Measurements from ENCODE around the gene RHOBTB3. TPM values are rescaled to one million over a fixed set of nuclear protein-coding genes. Genes with fewer than 3 reads are reported as not detected.

RHOBTB3 gene
- total RNA-seq, 4 donors from 2014 or later: 16.7 to 39.4 (median 28.2) TPM

- DNase-seq (ENCODE audit: low spot score in 2 of 2): peak in 1 of 2 donors; percentile 57
- TF ChIP-seq POLR2A (IDR thresholded peaks at IDR 0.05): no peak
- TF ChIP-seq CTCF (IDR thresholded peaks at IDR 0.05): no peak
- intact Hi-C loops (cut with DNase I; ENCODE audit: low total_unique reads): no loop called here
- 88 to 92% methylated on average over 5 of the region's 5 CpGs for WGBS, 2 donors
- H3K4me3 ChIP-seq (ENCODE audit: low read depth, poor library complexity, severe bottlenecking): no peak overlapping the region
Measured at GRCh38 chr5:95824747-95825146, 93.6 kb downstream of the RHOBTB3 start.

- intact Hi-C loops (cut with DNase I; ENCODE audit: low total_unique reads): no loop called here
- peak in 1 of 2 donors; percentile 25 for DNase-seq (ENCODE audit: low spot score in 2 of 2)
- TF ChIP-seq POLR2A (IDR thresholded peaks at IDR 0.05) (no peak), CTCF (IDR thresholded peaks at IDR 0.05) (no peak)
- H3K4me3 ChIP-seq (ENCODE audit: low read depth, poor library complexity, severe bottlenecking): no peak overlapping the region
- 59 to 71% methylated on average over 3 of the region's 3 CpGs for WGBS, 2 donors
Measured at GRCh38 chr5:95825495-95825894, 94.4 kb downstream of the RHOBTB3 start.

GRCh38 chr5:95826949-95827891, 96.1 kb downstream of the RHOBTB3 start:
- no peak overlapping the region for H3K4me3 ChIP-seq (ENCODE audit: low read depth, poor library complexity, severe bottlenecking)
- peak in 1 of 2 donors; percentile 70 for DNase-seq (ENCODE audit: low spot score in 2 of 2)
- no peak for TF ChIP-seq CTCF (IDR thresholded peaks at IDR 0.05)
- no peak for TF ChIP-seq POLR2A (IDR thresholded peaks at IDR 0.05)
- intact Hi-C loops (cut with DNase I; ENCODE audit: low total_unique reads): no loop called here
- WGBS, 2 donors: 92 to 95% methylated on average over 10 of the region's 10 CpGs

GRCh38 chr5:95827892-95828246, 96.7 kb downstream of the RHOBTB3 start:
- no peak overlapping the region for H3K4me3 ChIP-seq (ENCODE audit: low read depth, poor library complexity, severe bottlenecking)
- DNase-seq (ENCODE audit: low spot score in 2 of 2): peak in 1 of 2 donors; percentile 12
- no peak for TF ChIP-seq POLR2A (IDR thresholded peaks at IDR 0.05)
- no peak for TF ChIP-seq CTCF (IDR thresholded peaks at IDR 0.05)
- WGBS, 2 donors: 69 to 75% methylated on average over 3 of the region's 3 CpGs
- intact Hi-C loops (cut with DNase I; ENCODE audit: low total_unique reads): no loop called here

GRCh38 chr5:95830226-95830625, 99.1 kb downstream of the RHOBTB3 start:
- intact Hi-C loops (cut with DNase I; ENCODE audit: low total_unique reads): no loop called here
- DNase-seq (ENCODE audit: low spot score in 2 of 2): no peak
- WGBS, 2 donors: 93% methylated on average over 2 of the region's 2 CpGs
- TF ChIP-seq POLR2A (IDR thresholded peaks at IDR 0.05) (no peak), CTCF (IDR thresholded peaks at IDR 0.05) (no peak)
- H3K4me3 ChIP-seq (ENCODE audit: low read depth, poor library complexity, severe bottlenecking): no peak overlapping the region
